Mucosa of descending colon (tissue), 3 donors: ENCODE results near the gene DRC1. TPM values are rescaled to one million over a fixed set of nuclear protein-coding genes. Genes with fewer than 3 reads are reported as not detected.

Experiments used
- ATAC-seq: fragments of 200-7000 bp; cut with Tn5 transposase; one replicate; pipeline ENCODE4 v1.9.1; 2020; ENCODE audit warnings: mild to moderate bottlenecking, moderate library complexity
- DNase-seq, 3 donors: peaks; one replicate each; pipeline ENCODE4 v3.0.0-alpha.2; 2020
- H3K36me3 ChIP-seq: fragments of 200-600 bp; one replicate; pipeline ENCODE4 v1.8.0; 2021; ENCODE audit warnings: low read depth, mild to moderate bottlenecking
- H3K4me1 ChIP-seq: fragments of 200-600 bp; one replicate; pipeline ENCODE4 v1.8.0; 2021; ENCODE audit warnings: low read depth, mild to moderate bottlenecking
- H3K4me3 ChIP-seq: fragments of 200-600 bp; one replicate; pipeline ENCODE4 v1.8.0; 2021; ENCODE audit warnings: mild to moderate bottlenecking
- H3K9me3 ChIP-seq: fragments of 200-600 bp; one replicate; pipeline ENCODE4 v1.8.0; 2021; ENCODE audit warnings: mild to moderate bottlenecking
- intact Hi-C, 2 donors: fragments of 100-400 bp; cut with DNase I in 1 of 2; cut with micrococcal nuclease in 1 of 2; formaldehyde crosslinking; loops; one replicate each; pipeline versions ENCODE4 v1.11.0 to v1.11.1; 2022; cut with DNase I, micrococcal nuclease
- total RNA-seq, 3 donors: library from RNA; stranded (reverse); fragmentation: NEBNext Ultra II Directional in 2 of 3; extraction: Animal tissue kit (Norgen Biotek cat#: 25700) in 2 of 3; gene quantifications; one replicate each; pipeline versions ENCODE4 v1.2.1 to v1.2.4, GENCODE V29; 2021 to 2023
- TF ChIP-seq, protein P1 (sequence below): fragments of 200-600 bp; IDR thresholded peaks from one replicate; pipeline ENCODE4 v1.8.0; 2022; ENCODE audit warnings: antibody characterized with exemption, mild to moderate bottlenecking
- donor health status: DM: no; HTN: no; CAD: no; lungs with moderate emphysema.
- donor health status: DM: no; HTN: no; CAD: no.
- donor health status: DM: no; HTN: yes; CAD: no.

The DRC1 gene
- total RNA-seq, 3 donors from 2014 or later = not detected

- no peaks in the 10 kb centered on the region for H3K9me3 ChIP-seq
- H3K4me3 ChIP-seq = no peak overlapping the region
- no peak for DNase-seq
- H3K36me3 ChIP-seq = no peaks in the 10 kb centered on the region
- intact Hi-C loops = no loop called here
- no peak for ATAC-seq
- TF ChIP-seq, protein P1, sequence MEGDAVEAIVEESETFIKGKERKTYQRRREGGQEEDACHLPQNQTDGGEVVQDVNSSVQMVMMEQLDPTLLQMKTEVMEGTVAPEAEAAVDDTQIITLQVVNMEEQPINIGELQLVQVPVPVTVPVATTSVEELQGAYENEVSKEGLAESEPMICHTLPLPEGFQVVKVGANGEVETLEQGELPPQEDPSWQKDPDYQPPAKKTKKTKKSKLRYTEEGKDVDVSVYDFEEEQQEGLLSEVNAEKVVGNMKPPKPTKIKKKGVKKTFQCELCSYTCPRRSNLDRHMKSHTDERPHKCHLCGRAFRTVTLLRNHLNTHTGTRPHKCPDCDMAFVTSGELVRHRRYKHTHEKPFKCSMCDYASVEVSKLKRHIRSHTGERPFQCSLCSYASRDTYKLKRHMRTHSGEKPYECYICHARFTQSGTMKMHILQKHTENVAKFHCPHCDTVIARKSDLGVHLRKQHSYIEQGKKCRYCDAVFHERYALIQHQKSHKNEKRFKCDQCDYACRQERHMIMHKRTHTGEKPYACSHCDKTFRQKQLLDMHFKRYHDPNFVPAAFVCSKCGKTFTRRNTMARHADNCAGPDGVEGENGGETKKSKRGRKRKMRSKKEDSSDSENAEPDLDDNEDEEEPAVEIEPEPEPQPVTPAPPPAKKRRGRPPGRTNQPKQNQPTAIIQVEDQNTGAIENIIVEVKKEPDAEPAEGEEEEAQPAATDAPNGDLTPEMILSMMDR = no peak
- H3K4me1 ChIP-seq = no peaks in the 10 kb centered on the region
These were observed 56.8 kb downstream of the DRC1 start for GRCh38 chr2:26458365-26459042.

- ATAC-seq = no peak
- no peaks in the 10 kb centered on the region for H3K36me3 ChIP-seq
- intact Hi-C loops = no loop called here
- no peaks in the 10 kb centered on the region for H3K9me3 ChIP-seq
- TF ChIP-seq, protein P1 = no peak
- DNase-seq = no peak
- H3K4me3 ChIP-seq = no peak overlapping the region
- H3K4me1 ChIP-seq = no peaks in the 10 kb centered on the region
These were observed 58.4 kb downstream of the DRC1 start for GRCh38 chr2:26459991-26460612.

DNA sequence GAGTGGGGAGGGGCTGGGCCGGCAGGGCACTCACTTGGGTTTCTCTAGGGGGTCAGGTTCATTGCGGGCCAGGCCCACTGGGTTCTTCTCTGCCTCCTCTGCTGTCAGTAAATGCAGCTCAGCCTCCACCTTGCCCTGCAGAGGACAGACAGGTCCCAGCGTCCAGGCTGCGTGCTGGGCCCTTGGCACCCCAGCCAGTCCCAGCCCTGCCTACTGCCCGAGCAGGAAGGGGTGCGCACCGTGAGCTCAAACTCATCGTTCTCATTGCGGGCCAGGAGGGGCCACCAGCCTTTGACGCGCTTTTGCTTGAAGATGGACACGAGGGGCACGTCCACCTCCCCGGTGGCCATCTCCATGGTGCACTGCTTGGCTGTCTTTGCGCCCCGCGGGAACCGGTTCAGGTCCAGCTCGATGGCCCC is 58.9 kb downstream of the DRC1 start:
- no peak for DNase-seq
- no peaks in the 10 kb centered on the region for H3K36me3 ChIP-seq
- intact Hi-C loops = no loop called here
- TF ChIP-seq, protein P1 = no peak
- ATAC-seq = no peak
- H3K9me3 ChIP-seq = no peaks in the 10 kb centered on the region
- H3K4me1 ChIP-seq = no peaks in the 10 kb centered on the region
- no peak overlapping the region for H3K4me3 ChIP-seq

GRCh38 chr2:26461601-26462023 is 59.9 kb downstream of the DRC1 start:
- TF ChIP-seq, protein P1 = no peak
- ATAC-seq (no peak), DNase-seq (no peak)
- Histone ChIP-seq H3K36me3 (no peaks in the 10 kb centered on the region), H3K4me1 (no peaks in the 10 kb centered on the region), H3K9me3 (no peaks in the 10 kb centered on the region), H3K4me3 (no peak overlapping the region)
- intact Hi-C loops = no loop called here

- H3K4me1 ChIP-seq = no peaks in the 10 kb centered on the region
- H3K9me3 ChIP-seq = no peaks in the 10 kb centered on the region
- DNase-seq (no peak), ATAC-seq (no peak)
- intact Hi-C loops = no loop called here
- H3K36me3 ChIP-seq = no peaks in the 10 kb centered on the region
- TF ChIP-seq, protein P1 = no peak
- no peak overlapping the region for H3K4me3 ChIP-seq
These were observed 60.4 kb downstream of the DRC1 start for GRCh38 chr2:26462100-26462499.
